ENCODE data around the gene NKX2-1.
"Not testable (repeated sequence)": the region's sequence is repeated elsewhere in the genome, so short reads cannot be mapped to it uniquely, and the experiment has no call there.

NKX2-1 gene

DNA sequence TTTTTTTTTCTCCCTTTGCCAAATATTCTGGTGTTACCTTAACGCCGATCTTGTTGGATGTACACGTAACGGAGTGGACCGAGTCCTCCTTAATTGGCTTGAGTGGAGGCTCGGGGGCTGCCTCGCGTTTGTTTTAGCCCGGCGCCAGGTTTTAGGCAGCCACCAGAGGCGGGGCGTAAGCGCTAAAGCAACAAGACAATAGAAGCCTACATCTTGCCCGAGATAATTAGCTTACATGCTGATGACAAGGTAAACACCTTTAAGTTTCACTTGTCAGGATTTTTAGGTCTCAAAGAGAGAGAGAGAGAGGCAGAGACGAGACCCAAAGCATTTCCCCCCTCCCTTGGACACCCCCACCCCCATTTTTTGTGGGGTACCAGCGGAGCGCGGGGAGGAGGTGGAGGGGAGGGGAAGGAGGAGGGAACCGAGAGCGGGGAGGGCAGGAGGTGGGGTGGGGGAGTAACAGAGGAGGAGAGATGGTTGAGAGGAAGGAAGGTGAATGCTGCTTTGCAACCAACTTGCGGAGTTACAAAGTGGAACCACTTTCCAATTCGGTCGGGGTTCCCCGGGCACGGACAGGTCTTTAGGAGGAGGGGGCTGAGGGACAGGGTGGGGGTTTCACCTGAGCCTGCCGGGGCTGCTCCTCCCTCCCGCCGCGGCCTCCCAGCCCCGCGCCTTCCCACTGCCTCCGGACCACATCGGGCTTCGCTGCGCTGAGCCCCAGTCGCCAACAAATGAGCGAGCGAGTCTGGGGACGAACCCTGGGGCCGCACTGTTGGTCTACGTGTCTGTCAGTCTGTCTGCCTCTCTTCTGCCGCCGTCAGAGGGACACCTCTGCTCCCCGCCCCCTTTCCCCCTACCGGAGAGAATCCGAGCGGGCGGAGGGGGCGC, at the start of gene NKX2-1:
Gene NKX2-1 (minus strand): TSS at position 802 of the 891 bp plus-strand sequence. CDS start 103 bp downstream, at position 699.
- DNase-seq = no peak

DNA sequence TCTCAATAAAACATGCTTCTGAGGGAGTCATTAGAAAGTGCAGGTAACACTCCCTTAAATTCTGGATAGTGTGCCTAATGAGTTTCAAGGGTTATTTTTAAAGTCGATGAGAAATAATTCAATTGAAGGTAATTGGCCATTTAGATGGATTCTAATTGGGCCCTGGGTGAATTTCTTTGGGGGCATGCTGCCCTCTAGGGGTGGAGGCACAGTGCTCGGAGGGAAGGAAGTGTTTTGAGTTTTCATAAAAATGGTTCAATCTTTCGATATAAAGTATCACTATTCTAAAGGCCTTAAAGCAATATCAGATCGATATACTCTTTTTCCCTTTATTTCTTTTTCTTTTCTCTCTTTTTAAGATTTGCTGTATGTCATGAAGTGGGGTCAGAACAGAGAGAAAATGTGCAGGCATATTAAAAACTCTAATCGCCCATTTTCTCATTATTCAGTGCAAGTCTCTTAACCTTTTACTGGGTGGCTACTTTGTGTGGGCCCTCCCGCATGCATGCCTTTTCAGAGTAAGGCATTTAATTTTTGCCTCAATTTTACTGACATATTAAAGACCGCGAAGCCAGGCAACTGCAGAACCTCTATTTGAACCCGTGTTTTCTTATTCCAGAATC, 36.9 kb upstream of the NKX2-1 start:
- DNase-seq = peak; percentile 47 to 53

DNA sequence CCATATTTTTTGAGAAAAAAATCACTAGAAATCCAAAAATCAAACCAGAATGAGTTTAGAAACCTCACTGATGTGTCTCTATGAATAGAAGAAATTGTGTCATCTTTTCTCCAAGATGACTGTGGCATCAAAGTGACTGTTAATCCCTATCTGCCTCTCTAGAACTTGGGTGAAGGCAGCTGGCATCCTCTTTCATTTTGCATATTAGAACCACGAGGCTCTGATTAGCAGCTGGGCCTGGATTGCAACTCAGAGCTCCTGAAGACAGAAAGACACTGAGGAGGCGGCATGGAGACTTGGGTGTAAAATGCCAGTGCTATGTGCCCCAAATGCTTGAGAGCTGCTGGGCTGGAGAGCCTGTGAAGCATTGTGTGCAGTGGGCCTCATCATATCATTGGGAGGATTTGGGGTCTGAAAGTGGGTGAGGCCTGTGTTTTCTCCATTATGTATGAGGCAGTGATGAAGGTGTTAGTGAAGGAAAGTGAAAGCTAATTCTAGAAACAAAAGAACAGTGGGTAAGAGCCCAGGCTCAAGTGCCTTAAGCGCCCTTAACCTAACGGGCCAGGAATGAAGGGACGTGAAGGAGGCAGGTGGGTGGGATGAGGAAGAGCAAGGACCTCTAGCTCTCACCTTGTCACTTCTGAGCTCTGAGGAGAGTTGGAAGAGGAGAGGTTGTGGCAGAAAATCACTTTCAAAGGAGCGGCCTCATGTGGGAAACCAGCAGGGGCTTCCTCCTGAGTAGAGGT, 36.1 kb upstream of the NKX2-1 start:
- no peak for DNase-seq

DNA sequence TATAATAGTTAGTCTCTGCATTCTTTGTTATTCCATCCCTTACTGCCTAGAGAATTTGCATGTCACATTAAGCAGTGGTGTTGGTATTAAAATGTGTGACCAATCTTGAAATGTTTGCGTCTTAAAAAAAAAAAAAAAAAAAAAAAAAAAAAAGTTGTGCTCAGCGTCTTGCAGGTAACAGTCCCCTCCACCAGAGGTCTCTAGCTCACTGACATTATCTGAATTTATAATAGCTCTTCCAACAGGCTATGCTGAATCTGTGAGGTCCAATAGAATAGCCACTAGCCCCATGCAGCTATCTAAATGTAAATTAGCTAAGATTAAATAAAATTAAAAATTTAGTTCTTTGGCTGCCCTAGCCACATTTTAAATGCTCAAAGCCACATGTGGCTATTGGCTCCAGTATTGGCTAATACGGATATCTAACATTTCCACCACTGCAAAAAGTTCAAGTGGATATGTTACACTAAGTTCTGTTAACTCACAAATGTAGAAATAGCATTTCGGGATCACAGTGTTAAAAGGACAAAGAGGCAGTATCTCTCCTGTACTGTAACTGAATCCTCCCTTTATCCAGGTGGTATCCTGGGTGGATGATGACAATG, 33.7 kb upstream of the NKX2-1 start:
- DNase-seq = no peak

DNA sequence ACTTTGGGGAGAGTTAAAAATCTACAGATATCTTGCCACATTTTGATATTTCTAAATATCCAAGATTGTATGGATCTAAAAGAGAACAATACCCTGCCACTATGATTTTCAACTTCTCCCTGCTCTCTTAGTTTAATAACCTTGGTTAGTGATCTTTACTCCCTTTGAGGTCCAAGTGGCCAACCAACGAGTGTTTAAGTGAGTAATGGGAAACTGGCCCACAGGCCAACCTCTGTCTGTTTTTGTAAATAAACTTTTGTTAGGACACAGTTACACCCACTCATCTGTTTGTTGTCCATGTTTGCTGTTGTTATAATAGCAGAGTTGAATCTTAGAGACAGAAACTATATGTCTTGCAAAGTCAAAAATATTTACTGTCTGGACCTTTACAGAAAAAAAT, 30.9 kb upstream of the NKX2-1 start:
- no peak for DNase-seq

DNA sequence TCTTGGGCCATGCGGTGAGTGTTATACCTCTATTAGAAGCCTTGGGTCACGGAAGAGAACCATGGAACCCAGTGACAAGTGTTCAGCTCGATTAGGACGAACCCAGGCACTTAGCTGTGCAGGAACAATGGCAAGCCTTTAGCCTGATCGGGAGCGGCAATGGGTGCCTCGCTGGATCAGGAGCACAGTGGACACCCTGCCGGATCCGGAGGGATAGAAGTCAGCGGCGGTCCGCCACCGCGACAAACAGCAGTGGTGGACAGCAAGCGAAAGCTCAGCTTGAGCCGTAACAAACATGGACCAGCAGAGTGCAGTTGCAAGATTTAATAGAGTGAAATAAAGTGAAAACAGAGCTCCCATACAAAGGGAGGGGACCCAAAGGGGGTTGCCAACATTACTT, 24.2 kb upstream of the NKX2-1 start:
- not testable (repeated sequence) for DNase-seq

DNA sequence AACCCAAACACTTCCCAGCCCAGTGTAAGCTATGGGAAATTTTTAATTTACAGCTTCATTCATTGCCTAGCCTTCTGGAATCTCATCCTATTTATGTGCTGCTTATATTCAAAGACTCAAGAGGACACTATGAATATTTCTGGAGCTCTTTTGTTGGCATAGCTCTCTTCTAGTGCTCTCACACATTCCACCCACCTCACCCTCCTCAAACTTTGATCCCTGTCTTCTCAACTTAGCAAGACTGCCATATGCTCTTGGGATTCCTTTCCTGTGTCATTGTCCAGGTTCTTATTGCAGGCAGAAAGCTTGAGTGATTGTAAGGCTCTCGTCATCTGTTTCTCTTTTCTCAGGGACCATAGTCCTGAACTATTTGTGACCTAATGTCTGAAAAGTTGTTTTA, 18.0 kb upstream of the NKX2-1 start:
- DNase-seq = no peak

DNA sequence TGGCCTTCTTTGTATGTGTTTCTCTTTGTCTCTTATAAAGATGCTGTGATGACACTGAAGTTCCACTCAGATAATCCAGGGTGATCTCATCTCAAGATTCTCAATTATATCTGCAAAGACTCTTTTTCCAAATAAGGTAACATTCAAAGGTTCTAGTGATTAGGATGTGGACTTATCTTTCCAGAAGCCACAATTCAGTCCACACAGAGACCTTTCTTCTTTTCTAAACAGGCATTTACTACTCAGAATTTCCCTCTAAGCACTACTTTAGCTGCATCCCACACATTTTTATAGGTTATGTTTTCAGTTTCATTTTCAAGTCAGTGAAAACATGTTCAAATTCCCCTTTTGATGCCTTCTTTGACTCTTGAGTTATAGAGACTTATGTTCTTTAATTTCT, 9.0 kb upstream of the NKX2-1 start:
- DNase-seq = no peak

DNA sequence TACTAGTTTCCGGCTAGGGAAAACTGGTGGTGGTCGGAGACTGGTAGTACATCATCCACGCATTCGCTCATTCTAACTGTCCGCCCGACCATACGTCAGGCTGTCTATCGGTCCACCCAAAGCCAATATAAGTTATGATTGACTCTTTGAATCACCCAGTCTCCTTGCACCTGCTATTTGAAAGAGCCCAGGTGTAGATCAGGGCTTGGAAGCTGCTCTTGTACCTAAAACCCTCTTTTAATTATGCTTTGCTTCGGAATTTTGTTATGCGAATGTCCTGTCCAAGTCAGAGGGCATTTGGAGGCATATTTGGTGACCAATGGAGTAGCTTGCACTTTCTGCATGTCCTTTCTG, 5.7 kb upstream of the NKX2-1 start:
- no peak for DNase-seq

DNA sequence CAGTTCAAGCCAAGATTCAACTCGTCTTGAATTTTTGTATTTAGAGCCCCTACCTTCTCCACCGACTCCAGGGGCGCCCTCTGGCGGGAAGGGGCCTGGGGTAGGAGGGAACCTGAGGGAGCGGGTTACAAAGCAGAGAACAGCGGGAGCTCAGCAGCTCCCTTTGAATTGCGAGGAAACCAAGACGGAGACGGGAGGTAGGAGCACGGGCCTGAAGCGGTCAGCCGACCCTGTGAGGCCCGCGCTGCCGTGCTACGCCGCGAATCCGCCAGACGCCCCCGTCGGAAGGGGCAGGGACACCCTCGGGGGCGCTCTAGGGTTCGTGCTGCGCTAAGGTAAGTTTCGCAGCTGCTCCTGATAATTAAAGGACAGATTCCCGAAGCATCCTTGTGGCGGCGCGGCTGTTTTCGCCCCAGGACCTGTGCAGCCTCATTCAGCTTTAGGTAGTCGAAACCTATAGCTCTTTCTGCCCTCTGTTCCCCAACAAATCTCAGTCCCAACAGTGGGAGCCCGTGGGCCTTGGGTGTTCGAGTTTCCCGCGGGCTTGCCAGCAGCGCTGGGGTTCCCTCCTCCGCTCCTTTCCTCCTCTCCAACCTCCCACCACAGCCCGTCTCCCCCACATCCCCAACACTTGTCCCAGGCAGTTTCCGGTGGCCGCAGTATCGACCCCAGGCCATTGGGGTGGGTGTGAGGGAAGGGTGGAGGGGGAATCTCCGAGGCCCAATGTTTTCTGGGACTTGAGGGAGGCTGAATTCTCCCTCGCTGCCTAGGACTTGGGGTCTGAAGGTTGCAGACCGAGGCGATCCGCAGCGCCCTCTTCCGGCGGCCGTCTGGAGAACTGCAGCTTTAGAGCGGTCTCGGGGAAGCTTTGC, 5.1 kb upstream of the NKX2-1 start:
- DNase-seq = no peak

DNA sequence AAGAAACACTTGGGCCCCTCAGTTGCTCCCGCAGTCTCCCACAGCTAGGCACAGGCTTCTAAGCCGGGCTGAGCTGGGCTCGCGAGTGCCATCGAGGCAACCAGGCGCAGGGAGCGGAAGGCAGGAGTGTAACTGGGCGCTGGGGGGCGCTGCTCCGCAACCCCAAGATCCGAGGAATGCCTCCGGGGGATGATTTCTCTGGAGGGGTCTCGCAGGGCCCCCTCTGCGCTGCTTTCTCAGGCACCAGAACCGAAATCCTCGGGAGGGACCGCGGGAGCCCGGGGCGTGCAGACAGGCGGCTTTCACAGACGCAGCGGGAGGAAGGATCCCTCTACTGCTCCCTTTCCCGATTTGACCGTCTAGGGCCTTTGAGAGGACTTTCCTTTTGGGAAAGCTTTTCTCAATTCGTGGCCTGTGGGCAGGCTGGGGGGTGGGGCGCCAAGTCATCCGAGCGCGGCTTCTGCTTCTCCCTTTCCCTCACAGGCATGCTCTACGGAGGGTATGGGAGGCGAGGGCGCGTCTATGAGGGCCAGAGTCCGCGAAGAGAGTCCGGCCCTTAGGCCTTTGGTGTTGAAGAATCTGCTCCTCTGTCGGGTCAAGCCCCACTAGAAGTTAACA, 4.3 kb upstream of the NKX2-1 start:
- no peak for DNase-seq

DNA sequence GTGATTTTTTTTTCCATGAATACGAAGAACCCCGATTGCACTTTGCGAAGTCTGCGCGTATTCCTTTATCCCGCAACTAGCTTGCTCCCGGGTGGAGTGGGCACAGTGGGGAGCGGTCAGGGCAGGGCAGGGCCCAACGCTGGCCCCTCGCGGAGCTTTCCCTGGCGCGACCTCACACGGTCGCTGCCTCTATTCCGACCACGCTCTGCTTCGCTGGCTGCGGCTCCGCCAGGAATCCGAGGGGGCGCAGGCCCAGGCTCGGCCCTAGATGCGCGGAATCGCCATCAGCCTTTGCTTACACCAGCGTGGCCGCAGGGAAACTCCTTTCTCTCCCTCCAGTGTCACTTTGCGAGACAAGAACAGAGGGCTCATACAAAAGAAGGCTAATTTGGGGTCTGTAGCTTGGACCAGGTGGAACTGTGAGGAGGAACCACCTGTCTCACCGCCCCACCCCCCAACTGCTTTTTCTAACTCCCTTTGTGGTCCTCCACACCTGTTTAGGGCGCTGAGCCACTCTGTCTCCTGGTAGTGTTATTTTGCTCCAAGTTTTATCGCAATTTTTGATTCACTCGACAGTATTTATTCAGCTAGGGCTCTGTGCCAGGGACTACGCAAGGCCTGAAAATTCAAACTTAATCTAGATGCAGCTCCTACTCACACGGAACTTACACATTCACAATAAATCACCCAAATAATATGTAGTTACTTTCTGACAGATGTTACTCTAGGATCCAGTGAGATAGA, 3.1 kb upstream of the NKX2-1 start:
- no peak for DNase-seq

DNA sequence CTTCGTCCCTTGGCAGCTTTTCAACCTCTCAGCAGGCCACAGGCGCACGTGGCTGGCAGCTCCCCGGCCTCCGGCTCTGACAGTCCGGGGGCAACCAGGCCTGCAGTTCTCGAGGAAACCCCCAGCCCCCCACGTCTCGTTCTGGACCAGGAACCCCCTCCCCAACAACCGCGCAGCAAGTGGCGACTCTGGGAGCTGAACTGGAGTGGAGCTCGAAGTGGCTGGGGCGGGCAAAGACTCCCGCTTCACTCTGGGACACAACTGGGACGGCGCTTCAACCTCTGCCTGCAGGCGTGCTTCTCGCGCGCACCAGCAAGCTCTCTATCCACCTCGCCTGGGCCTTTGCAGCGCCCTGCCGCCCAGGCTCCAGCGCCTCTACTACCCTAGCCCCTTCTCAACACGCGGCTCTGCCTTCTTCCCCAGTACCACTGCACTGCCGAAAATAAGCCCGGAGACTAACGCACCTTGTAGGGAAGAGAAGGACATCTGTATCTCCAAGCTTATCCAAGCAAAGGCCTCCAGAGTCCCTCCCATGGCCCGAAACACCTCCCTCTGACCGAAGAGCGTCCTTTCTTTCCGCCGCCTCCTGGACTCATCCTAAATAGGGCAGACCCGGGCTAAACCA, 2.4 kb upstream of the NKX2-1 start:
- DNase-seq = no peak

DNA sequence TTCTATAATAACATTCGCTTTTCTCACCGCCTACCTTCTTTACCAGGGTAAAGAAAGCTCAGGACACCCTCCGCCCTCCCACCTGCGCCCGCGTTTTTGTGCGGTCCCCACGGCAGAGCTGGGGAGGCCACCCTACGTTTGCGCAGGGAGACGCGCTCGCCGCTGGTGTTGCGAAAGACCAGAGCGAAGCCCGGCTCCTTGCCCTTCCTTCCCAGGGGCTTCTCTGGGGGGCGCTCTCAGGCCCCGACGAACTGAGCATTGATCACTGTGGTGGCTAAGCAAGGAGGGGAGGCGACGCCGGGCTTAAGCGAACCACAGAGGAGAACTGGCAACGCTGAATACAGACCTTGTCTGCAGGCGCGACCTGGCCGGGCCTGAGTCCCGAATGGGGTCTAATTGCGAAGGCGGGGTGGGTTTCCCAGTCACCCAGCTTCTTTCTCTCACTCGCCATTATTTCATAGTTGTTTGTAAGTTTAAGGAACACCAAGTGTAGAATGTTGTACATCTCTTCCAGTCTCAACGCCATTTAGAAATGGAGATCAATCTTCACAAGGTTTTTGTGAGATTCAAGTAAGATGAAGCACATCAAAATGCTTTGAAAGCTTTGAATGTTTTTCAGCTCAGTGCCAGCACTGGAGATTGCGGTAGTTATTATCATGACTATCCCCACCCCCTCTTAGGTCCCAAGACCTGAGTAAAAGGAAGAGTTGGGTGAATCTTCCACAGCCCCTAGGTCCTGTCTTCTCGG, 1.7 kb upstream of the NKX2-1 start:
- DNase-seq = no peak

DNA sequence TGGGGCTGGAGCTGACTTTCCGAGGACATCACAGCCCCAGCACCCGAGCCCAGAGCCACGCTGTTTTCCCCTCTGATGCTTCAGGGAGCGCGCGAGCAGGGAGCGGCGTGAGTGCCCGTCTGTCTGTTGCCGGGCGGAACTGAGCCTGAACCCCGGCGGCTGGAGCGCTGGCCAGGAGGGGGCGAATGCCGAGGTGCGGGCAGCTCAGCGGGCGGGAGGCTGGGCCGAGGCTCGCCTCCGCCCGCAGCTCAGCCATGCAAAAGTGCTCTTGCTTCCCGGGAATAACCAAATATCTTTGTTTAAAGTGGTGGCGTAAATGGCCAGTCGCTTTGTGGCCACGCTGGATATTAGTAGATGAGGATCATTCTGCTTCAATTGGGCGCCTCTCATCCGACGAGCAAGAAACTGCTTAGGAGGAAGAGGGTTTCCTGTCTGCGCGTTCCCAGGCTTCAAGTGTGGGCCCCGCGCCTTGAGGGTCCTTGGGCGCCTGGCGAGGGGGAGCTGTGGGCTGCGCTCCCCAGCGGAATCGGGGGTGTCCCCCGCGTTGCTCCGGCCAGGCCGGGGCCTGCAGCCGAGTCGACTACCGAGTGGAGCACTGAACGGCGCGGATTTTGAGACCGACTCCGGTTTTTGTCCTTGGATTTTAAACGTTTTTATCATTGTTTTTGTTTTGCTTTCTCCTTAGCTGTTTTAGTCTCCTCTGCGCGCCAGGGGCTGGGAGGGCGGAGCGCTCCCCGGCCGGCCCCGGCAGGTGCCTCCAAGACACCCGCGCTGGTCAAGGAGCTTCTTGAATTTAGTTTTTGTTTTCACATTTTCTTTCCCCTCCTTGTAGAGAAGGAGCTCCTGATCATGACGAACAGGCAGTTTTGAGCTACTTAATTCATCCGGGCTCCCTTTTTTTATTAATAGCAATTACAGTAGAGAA, 831 bp upstream of the NKX2-1 start:
- no peak for DNase-seq

DNA sequence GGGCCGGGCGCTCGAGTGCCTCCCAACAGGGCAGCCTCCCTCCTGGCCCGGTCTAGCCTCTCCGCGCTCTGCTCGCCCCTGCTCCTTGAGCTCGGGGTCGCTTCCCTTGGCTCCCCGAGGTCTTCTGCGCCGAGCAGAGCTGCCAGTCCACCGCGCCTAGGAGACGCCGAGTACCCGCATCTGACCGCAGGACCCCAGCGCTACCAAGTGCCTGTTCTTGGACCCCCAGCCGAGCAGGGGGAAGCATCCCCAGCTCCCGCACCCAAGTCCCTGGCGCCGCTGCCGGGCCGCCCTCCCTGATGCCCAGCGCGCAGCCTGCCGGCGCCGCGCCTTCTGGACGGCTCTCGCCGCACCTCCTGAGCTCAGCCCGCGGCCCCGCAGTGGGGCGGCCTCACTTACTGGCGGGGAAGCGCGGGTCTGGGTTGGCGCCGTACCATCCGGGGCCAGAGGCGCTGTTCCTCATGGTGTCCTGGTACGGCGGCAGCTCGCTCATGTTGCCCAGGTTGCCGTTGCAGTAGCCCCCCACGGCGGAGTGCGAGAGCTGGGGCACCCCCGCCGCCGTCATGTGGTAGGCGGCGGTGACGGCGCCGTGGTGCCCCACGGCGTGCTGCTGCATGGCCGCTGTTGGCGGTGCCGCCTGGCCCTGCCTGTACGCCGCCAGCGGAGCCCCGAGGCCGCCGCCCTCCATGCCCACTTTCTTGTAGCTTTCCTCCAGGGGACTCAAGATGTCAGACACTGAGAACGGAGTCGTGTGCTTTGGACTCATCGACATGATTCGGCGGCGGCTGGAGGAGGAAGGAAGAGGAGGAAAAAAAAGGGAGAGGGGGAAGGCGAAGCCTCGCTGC, 1.2 kb downstream of the NKX2-1 start:
- no peak for DNase-seq

DNA sequence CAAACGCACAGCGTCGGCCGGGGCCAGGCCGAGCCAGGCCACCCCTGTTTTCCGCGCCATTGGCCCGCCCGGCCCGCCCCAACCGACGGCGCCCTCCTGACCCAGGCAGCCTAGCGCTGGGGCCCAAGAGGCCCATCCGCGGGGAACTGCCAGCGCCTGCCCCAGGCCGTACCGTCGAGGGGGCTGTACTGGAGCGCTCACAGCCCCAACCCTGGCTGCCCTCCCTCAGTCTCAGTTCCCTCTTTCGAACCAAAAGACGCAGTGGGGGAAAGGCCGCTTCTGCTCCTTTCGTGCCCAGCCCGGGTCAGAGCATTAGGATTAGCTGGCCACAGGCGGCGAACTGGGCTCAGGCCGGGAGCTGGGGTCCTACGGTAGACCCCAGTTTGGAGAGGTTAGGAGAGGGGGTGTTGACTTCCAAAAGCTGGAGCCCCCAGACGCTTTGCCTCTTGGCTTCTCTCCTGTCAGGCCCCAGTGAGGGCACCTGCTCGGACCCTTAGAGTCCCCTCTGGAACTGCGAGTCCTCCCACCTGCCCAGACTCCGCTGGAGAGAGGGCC, 1.9 kb downstream of the NKX2-1 start:
- DNase-seq = no peak
